ENCODE measurements around the gene GULP1.
"Not testable (repeated sequence)": the region's sequence is repeated elsewhere in the genome, so short reads cannot be mapped to it uniquely, and the experiment has no call there.

The GULP1 gene

DNA sequence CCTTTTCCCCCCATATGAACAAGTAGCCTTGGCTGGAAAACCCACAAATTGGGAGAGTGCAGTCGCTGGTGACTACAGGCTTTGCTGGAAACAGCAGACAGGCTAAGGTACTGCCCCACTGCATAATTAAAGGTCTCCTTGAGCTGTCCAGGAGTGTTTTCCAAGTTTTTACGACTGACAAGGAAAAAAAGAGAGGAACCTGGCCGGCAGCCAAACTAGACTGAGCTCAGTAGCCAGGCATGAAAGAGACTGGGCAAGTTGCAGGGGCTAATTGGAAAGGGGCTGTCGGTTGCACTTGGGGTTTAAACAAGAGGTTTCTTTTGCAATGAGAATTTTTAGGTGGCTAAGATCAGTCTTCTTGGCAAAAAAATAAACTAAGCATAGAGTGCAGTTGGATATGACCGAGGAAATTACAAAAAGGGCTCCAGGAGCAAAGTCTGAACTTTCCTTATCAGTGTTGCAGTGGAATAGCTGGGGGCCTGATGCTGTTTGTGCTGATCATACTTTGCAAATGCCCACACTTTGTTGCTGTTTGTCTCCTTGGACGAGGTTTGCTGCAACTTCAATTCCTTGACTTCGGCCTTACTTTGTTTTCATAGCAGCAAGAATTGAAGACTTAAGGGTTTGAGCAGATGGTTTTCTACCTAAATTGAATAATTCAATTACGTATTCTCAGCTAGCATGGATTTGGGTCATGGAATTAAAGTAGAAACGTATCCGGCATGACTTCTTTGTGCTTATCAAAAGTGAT is 2.1 kb downstream of the GULP1 start:
- FAIRE-seq: peak; percentile 58

- peak; percentile 79 for FAIRE-seq
Observed at GRCh38 chr2:188294352-188294926, 2.8 kb downstream of the GULP1 start.

DNA sequence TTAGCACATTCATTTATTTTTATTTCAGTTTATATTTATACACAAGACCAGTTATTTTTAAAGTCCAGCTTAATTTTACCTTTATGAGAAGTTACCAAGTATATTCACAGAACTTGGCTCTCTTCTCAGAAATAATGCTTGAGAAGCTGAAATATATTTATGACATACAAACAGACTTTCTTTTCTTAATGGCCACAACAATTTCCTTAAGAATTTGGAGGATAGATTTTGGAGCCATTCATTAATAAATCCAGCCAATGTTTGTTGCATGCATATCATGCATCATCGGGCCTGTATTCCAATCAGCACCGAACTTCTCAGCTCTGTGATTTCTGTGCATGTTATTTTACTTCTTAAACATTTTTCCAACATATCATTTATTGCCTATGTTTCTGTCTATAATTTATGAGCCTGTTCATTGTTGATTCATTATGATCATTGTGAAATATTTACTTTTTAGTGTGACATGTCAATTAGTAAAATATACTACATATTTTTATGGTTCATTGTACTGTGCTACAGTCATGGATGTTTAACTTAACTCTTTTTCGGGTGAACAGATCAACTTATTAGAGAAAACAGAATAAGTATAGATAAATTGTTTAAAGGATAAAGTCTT is 3.5 kb downstream of the GULP1 start:
- peak; percentile 80 for FAIRE-seq

DNA sequence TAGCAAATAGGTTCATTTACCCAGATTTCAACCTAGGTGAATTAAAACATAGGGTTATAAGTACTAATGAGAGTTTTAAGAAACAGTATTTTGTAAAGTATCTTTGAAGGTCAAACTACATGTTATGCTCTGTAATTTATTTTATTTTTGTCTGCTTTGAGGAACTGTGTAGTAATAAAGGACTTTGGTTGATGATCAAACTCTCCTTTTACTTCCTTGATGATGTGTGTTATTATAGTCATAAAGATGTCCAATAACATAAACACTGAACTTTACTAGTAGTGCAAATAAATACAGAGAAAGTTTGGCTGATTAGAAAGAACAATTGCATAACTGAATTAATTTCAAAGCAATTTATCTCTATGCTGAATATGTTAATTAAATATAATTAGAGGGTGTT is 6.3 kb downstream of the GULP1 start:
- no peak for FAIRE-seq

DNA sequence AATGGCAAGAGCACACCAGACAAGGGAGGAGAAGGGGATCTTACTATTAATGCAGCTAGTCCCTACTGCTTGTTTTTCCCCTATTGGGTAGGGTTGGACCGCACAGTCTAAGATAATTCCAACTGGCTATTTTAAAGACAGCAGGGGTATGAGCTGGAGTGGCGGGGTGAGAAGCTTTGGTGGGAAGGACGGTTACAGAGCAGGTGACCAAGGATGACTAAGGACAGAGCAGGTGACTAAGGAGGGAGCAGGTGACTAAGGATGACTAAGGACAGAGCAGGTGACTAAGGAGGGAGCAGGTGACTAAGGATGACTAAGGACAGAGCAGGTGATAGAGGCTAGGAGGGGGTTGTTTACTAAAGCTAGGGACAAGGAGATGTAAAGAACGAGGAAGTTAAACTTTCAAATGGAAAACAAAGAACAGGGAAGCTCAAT is 7.3 kb downstream of the GULP1 start:
- not testable (repeated sequence) for FAIRE-seq

DNA sequence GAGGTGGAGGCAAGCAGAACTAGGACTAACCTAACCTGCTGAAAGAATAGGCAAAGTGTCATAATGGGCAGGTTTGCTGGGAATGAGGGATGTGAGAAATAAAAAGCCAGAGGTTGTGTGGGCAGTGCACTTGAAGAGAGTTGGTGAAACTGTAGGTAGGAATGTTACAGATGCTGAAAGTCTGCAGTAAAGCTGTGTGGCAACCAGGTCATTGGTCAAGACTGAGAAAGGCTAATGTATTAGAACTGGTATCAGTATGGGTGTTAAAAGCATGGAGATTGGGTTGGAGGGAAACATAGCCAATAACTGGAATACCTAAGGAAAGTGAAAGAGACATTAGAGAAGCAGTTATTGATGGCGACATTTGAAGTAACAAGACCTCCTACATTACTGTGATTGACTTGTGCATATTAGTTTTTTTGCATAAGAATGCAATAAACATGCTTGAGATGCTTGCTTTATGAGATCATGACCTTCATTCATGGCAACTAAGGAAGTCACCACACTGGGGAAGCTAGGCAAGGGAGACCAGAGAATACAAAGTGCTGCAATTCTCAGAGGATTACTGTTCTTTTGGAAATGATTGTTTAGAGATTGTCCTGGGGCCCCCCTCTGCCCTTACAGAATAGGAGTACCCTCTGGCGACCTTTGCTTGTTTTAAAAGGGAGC is 11.8 kb downstream of the GULP1 start:
- FAIRE-seq: no peak

- no peak for FAIRE-seq
Observed at GRCh38 chr2:188305271-188305670, 13.6 kb downstream of the GULP1 start.

DNA sequence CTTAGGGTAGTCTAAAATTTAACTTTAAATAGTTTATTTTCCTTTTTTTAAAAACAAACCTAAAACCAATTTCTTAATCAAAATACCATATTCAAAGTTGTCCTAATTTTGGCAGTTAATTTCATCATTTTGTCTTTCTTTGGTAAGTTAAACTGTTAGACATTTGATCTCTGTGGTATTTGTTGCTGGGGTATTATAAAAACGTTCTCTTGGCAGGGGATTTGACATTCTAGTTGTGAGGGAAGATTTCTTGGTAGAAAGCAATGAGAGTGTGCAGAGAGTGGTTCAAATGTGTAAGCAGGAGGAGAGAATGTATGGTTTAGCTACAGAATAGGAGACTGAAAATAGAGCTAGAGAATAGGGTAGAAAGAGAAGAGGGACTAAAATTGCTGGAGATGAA is 14.6 kb downstream of the GULP1 start:
- FAIRE-seq: peak; percentile 38

GRCh38 chr2:188307850-188308283 is 16.2 kb downstream of the GULP1 start:
- FAIRE-seq: no peak

DNA sequence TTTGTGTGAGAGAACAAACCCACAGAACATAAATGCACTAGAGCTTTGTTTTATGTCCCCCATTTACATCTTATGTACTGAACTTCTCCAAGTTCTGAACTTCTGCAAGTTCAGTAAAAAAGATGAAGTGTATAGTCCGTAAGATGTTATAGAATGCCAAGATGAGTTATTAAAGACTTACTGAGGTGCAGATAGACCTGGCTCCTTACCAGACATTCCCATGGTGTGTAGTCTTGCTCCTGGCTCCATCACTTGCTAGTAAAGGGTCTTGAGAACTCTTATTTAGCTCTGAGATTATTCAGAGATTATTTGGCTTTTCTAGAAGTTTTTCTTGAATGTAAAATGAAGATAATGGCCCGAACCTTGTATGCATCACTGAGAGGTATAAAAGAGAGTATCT is 16.8 kb downstream of the GULP1 start:
- FAIRE-seq: no peak

- no peak for FAIRE-seq
Observed at GRCh38 chr2:188309364-188309763, 17.7 kb downstream of the GULP1 start.

DNA sequence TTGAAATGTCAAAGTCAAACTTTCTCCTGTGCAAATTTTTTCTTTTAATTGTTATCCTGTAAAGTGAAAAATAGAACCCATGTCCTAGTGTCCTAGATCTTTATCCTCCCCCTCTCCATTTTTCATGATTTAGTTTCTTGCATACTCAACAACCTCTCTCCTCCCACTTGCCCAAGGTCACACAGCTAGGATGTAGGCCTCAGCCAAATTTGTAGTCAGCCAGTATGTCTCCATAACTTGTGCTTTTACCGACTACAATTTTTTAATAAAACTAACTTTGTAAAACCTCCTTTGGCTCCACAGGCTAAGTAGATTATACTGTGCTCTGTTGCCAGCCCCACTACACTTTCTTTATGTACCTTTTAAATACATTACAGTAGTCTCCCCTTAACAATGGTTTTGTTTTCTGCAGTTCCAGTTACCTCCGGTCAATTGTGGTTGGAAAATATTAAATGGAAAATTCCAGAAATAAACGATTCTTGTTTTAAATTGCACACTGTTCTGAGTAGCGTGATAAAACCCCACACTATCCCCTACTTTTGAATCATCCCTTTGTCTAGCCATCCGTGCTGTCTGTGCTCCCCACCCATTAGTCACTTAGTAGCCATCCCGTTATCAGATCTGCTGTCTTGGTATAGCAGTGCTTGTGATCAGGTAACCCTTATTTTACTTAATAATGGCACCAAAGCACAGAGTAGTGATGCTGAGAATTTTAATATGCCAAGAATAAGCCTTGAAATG is 22.8 kb downstream of the GULP1 start:
- no peak for FAIRE-seq

DNA sequence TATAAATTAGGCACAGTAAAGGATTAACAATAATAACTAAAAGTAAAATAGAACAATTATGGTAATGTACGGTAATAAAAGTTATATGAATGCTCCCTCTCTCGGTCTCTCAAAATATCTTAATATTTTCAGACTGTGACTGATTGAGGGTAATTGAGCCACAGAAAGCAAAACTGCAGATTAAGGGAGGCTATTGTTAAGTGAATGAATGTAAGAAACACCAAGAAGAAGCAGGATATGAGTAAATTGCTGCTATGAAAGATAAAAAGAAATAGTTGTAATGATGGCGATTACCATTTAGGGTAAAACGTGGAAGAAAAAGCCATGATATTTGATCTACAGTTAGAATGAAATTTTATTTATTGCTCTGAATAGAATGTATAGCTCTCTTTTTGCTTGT is 24.1 kb downstream of the GULP1 start:
- FAIRE-seq: no peak

DNA sequence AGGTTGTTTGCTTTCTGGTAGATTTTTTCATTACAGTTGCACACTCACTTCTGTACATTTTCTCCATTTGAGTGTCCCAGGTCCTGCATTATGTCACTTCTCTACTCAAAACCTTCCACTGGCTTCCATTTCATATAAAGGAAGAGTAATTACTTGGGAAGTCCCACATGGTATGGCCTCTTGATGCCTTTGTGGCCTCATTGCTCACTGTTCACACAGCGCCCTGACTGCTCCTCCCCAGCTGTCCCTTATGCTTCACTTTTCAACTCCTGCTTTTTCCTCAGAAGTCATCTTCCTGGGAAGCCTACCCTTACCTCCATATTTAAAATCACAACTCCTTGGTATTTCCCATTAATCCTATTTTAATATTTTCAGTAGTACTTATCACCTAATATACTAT is 24.7 kb downstream of the GULP1 start:
- no peak for FAIRE-seq

DNA sequence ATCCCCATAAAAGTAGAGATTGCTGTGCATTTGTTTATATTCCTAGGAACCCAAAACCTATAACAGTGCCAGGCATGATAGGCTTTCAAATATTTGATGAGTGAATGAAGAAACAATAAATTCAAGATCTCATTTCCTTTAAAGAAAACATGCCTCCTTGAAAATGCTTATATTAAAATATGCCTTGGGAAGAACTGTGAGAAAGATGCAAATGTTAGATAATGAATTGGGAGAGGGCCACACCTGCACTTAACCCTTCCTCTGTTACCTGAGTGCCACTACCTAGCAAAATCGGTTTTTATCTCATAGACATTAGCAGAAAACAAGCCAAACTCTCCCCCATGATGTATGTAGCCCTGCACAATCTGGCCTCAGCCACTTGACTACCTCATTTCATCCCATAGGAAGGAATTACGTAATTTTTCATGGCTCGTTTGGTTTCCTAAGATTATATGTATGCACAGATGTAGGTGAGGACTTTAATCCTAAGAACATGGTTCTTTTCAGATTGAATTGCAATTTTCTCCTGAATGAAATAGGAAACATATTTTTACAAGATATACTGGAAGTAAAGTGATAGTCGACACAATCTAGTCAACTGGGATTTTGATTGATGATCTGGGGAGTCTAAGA is 25.2 kb downstream of the GULP1 start:
- no peak for FAIRE-seq

GRCh38 chr2:188318161-188318749 is 26.6 kb downstream of the GULP1 start:
- no peak for FAIRE-seq

DNA sequence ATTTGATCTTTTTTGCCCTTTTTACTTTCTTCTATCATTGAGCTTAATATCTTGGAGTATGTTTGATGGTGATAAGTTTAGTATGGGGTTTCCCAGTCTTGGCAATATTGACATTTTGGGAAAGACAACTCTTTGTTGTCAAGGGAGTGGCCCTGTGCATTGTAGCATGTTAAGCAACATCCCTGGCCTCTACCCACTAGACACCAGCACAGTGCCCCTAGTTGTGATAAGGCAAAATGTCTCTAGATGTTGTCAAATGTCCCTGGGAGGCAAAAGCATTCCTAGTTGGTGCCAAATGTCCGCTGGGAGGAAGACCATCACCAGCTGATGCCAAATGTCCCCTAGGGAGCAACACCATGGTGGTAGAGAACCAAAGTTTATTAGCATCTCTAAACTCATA is 28.2 kb downstream of the GULP1 start:
- no peak for FAIRE-seq

DNA sequence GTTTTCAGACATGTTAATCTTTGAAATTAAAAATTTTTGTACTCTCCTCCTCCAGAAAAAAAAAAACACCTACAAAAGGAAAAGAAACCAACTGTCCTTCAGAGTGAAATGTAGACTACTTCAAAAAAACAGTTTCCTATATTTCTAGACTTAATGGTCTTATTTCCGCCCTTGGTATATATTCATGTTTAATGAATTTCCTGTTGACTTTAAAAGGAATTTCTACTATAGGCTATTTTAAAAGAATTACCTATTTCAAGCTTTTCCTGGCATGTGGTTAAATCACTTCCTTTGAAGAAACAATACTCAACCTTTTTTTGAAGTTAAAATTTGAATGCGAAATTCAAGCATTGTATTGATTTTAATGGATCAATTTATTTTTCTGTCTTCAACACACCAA is 29.2 kb downstream of the GULP1 start:
- no peak for FAIRE-seq

DNA sequence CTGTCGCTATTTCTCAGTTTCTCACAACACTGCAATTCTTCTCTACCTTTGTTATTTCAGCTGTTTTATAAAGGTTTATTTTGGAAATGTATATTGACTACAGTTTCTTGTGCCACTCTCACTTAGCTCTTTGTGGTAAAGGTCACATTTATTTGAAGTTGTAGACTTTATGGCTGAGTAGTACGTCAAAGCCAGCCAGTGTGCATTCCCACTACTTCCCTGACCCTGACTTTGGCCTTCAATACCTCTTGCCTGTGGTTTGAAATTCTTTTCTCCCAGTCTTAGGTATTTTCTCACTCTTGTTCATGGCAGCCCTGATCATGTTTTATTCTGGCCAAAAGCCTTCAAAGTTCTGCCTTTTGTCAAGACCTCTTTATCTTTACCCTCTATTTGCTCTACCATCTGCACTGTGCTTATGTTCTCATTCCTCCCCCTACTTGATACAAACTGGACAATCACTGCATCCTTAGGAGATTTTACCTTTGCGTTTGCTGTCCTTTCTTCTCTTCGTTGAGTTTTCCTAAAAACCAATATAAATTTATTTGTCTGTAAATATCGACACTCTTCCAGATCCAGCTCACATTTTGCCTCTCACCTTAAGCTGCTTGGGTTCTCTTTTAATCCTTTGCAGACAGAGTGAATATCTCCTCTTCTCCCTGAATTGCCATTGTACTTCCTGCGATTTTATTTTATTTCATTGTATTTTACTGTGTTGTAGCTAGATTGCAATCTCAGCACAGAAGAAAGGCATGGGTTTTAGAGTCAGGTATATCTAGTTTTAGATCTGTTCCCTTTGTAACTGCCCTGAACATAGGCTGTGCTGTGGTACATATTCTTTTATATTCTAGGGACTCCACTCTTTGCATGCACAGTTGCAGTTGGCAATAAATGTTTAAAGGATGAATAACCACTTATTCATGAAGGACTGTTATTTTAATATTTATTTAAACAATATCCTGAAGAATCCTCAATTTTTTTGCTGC is 31.2 kb downstream of the GULP1 start:
- FAIRE-seq: no peak

GRCh38 chr2:188324067-188324466 is 32.4 kb downstream of the GULP1 start:
- FAIRE-seq: no peak

GRCh38 chr2:188326290-188326668 is 34.6 kb downstream of the GULP1 start:
- FAIRE-seq: peak; percentile 32
